ENCODE measurements around the gene MCM3AP.

- TF ChIP-seq CTCF (conservative IDR thresholded peaks at IDR 0.05) (no peak), EZH2 (IDR thresholded peaks at IDR 0.05; ENCODE audit: low read depth) (no peak)
Observed at GRCh38 chr21:46190491-46191131, 94.8 kb downstream of the MCM3AP start.
